ENCODE data around the gene CNEP1R1. TPM values are rescaled to one million over a fixed set of nuclear protein-coding genes. Genes with fewer than 3 reads are reported as not detected.

Gene CNEP1R1
- total and polyA plus RNA-seq, 2 experiments from 2014 or later = 13.8 to 30.3 TPM

DNA sequence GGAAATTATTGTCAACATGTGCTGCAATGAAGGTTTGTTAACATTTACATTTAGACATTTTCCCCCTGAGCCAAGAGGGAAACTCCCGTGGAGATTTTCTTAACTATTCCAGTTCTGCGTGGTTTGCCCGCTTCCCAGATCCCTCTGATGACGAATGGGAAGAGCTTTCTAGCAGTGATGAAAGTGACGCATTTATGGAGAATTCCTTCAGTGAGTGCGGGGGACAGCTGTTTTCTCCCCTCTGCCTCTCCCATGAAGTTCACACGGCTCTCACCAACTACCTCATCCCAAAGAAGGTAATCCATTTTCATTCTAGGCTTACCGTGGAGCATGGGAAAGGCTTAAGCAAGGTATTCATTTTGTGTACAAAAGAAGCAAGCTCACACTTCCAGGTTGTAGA is 59.0 kb downstream of the CNEP1R1 start:
- Mint-ChIP-seq H3K27me3 (ENCODE audit: insufficient read depth, low read depth, poor library complexity) (no peaks in the 10 kb centered on the region), H3K36me3 (ENCODE audit: low read depth) (peaks cover 49% of the 10 kb centered on the region), H3K9me3 (no peaks in the 10 kb centered on the region), H3K4me3 (no peak overlapping the region), H3K4me1 (no peaks in the 10 kb centered on the region), H3K27ac (no peak overlapping the region)
- no peaks in the 10 kb centered on the region for H3K79me2 ChIP-seq (replicated peaks; ENCODE audit: insufficient read depth)
- DNase-seq (ENCODE audit: low spot score) (no peak), ATAC-seq (no peak)
- H3K4me1 ChIP-seq (ENCODE audit: insufficient read depth) = no peaks in the 10 kb centered on the region
- no peak overlapping the region for H3K4me3 ChIP-seq
- H4K20me1 ChIP-seq (replicated peaks; ENCODE audit: insufficient read depth) = peaks cover 15% of the 10 kb centered on the region; the same call in 1 of the 2 replicates
- no peak overlapping the region for H3K4me2 ChIP-seq
- H3K27me3 ChIP-seq (ENCODE audit: insufficient read depth) = no peaks in the 10 kb centered on the region
- H3K36me3 ChIP-seq (ENCODE audit: insufficient read depth) = peaks cover 18% of the 10 kb centered on the region
- H3F3A ChIP-seq (replicated peaks; ENCODE audit: low read depth) = no peaks in the 10 kb centered on the region
- H2AFZ ChIP-seq = no peak overlapping the region
- TF ChIP-seq, protein P1, sequence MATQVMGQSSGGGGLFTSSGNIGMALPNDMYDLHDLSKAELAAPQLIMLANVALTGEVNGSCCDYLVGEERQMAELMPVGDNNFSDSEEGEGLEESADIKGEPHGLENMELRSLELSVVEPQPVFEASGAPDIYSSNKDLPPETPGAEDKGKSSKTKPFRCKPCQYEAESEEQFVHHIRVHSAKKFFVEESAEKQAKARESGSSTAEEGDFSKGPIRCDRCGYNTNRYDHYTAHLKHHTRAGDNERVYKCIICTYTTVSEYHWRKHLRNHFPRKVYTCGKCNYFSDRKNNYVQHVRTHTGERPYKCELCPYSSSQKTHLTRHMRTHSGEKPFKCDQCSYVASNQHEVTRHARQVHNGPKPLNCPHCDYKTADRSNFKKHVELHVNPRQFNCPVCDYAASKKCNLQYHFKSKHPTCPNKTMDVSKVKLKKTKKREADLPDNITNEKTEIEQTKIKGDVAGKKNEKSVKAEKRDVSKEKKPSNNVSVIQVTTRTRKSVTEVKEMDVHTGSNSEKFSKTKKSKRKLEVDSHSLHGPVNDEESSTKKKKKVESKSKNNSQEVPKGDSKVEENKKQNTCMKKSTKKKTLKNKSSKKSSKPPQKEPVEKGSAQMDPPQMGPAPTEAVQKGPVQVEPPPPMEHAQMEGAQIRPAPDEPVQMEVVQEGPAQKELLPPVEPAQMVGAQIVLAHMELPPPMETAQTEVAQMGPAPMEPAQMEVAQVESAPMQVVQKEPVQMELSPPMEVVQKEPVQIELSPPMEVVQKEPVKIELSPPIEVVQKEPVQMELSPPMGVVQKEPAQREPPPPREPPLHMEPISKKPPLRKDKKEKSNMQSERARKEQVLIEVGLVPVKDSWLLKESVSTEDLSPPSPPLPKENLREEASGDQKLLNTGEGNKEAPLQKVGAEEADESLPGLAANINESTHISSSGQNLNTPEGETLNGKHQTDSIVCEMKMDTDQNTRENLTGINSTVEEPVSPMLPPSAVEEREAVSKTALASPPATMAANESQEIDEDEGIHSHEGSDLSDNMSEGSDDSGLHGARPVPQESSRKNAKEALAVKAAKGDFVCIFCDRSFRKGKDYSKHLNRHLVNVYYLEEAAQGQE (IDR thresholded peaks at IDR 0.05; ENCODE audit: unreplicated experiment) = no peak
- TF ChIP-seq EZH2 (IDR thresholded peaks at IDR 0.05; ENCODE audit: low read depth, unreplicated experiment) = no peak
- TF ChIP-seq ETS1 (IDR thresholded peaks at IDR 0.05) = no peak
- TF ChIP-seq ZNF331 (CRISPR knock-in tag; IDR thresholded peaks at IDR 0.05; ENCODE audit: low read depth) = no peak
- no peak for TF ChIP-seq ZNF462 (CRISPR knock-in tag; IDR thresholded peaks at IDR 0.05)
- TF ChIP-seq POLR2AphosphoS5 (IDR thresholded peaks at IDR 0.05; ENCODE audit: low read depth) = no peak
- no peak for TF ChIP-seq NANOG (IDR thresholded peaks at IDR 0.05; ENCODE audit: borderline replicate concordance)
- TF ChIP-seq STAT1 (IDR thresholded peaks at IDR 0.05; ENCODE audit: unreplicated experiment) = no peak
- TF ChIP-seq ZNF114 (CRISPR knock-in tag; IDR thresholded peaks at IDR 0.05) = no peak
- no peak for TF ChIP-seq JUNB (IDR thresholded peaks at IDR 0.05; ENCODE audit: unreplicated experiment)
- H3K9me2 ChIP-seq (ENCODE audit: insufficient read depth) = no peaks in the 10 kb centered on the region
- H3K27ac ChIP-seq (ENCODE audit: low read depth) = no peak overlapping the region
